NCI-H82 (cell line): ENCODE data around the gene PPOX.

ENCODE experiments used
- DNase-seq: peaks from one replicate; lab custom pipeline; 2025; lab: John Stamatoyannopoulos, UW

PPOX gene

GRCh38 chr1:161198194-161198896 is 32.1 kb downstream of the PPOX start:
- DNase-seq, result peak; percentile 64

- peak; percentile 77 for DNase-seq
These were observed 32.7 kb downstream of the PPOX start, which contains the start of gene ADAMTS4 for GRCh38 chr1:161198897-161199431. ADAMTS4 (minus strand) TSS chr1:161199054; CDS start chr1:161198627, 427 bp downstream.

- peak; percentile 26 for DNase-seq
These were observed 33.4 kb downstream of the PPOX start for GRCh38 chr1:161199506-161200139.

- DNase-seq, result no peak
These were observed 34.3 kb downstream of the PPOX start for GRCh38 chr1:161200421-161200991.

GRCh38 chr1:161200992-161201835 is 35.0 kb downstream of the PPOX start:
- DNase-seq, result peak; percentile 32

- peak; percentile 100 for DNase-seq
These were observed 35.8 kb downstream of the PPOX start, which contains the start of gene NDUFS2 for GRCh38 chr1:161201836-161202712. NDUFS2 (plus strand) TSS chr1:161202367; CDS start chr1:161202386, 19 bp downstream.

GRCh38 chr1:161206411-161207140 is 40.4 kb downstream of the PPOX start:
- no peak for DNase-seq

- no peak for DNase-seq
These were observed 40.9 kb downstream of the PPOX start for GRCh38 chr1:161207173-161207572.

- peak; percentile 95 for DNase-seq
These were observed 43.7 kb downstream of the PPOX start for GRCh38 chr1:161209790-161210409.

GRCh38 chr1:161214369-161214768 is 48.1 kb downstream of the PPOX start:
- DNase-seq, result no peak

GRCh38 chr1:161215076-161215475 is 48.9 kb downstream of the PPOX start, which contains the start of gene FCER1G:
FCER1G (plus strand) TSS chr1:161215295; CDS start chr1:161215322, 27 bp downstream.
- DNase-seq, result no peak

- DNase-seq, result no peak
These were observed 50.9 kb downstream of the PPOX start for GRCh38 chr1:161216945-161217712.

- DNase-seq, result no peak
These were observed 51.6 kb downstream of the PPOX start for GRCh38 chr1:161217831-161218230.

GRCh38 chr1:161218301-161219077 is 52.3 kb downstream of the PPOX start:
- DNase-seq, result no peak

- DNase-seq, result no peak
These were observed 53.1 kb downstream of the PPOX start for GRCh38 chr1:161219078-161219892.

GRCh38 chr1:161220002-161220401 is 53.8 kb downstream of the PPOX start:
- no peak for DNase-seq
